Calu3 (cell line): ENCODE data around the gene SCAF11. TPM values are rescaled to one million over a fixed set of nuclear protein-coding genes. Genes with fewer than 3 reads are reported as not detected.

ENCODE experiments used
- BruUV-seq: library from RNA; stranded (reverse); fragments of 400-500 nt; replicated peaks from 2 replicates; lab custom pipeline; 2021; lab: Mats Ljungman, UMichigan
- CTCF ChIA-PET: fragments of 300-600 bp; sonication (Branson Sonifier 250); formaldehyde crosslinking; loops from one replicate; lab custom pipeline; 2022; ENCODE audit warnings: antibody characterized with exemption; lab: Charles Lee
- DNase-seq: peaks from one replicate; pipeline ENCODE4 v3.0.0; 2022
- H3K27ac Mint-ChIP-seq: one replicate; pipeline ENCODE4 v1.8.0; 2022; ENCODE audit warnings: mixed read lengths; ENCODE audit not compliant: unreplicated experiment
- H3K27me3 Mint-ChIP-seq: one replicate; pipeline ENCODE4 v1.8.0; 2022; ENCODE audit warnings: mixed read lengths; ENCODE audit not compliant: unreplicated experiment
- H3K36me3 Mint-ChIP-seq: one replicate; pipeline ENCODE4 v1.8.0; 2022; ENCODE audit warnings: mild to moderate bottlenecking, moderate library complexity, mixed read lengths; ENCODE audit not compliant: insufficient read depth, unreplicated experiment
- H3K4me1 Mint-ChIP-seq: one replicate; pipeline ENCODE4 v1.8.0; 2022; ENCODE audit warnings: mild to moderate bottlenecking, low read depth, mixed read lengths; ENCODE audit not compliant: unreplicated experiment
- H3K4me3 Mint-ChIP-seq: one replicate; pipeline ENCODE4 v1.8.0; 2022; ENCODE audit warnings: mild to moderate bottlenecking, low read depth, moderate library complexity, mixed read lengths; ENCODE audit not compliant: unreplicated experiment
- H3K9me3 Mint-ChIP-seq: one replicate; pipeline ENCODE4 v1.8.0; 2022; ENCODE audit warnings: low read depth, mixed read lengths; ENCODE audit not compliant: unreplicated experiment
- CTCF ChIP-seq: fragments of 200-600 bp; IDR thresholded peaks from one replicate; pipeline ENCODE4 v1.8.0; 2022; ENCODE audit warnings: antibody characterized with exemption; ENCODE audit not compliant: unreplicated experiment
- intact Hi-C: fragments of 100-400 bp; cut with micrococcal nuclease; formaldehyde crosslinking; loops from one replicate; pipeline ENCODE4 v1.10.0; 2022; ENCODE audit not compliant: unreplicated experiment
- total RNA-seq: library from RNA; stranded (reverse); gene quantifications from 2 replicates; pipeline ENCODE4 v1.2.3, GENCODE V29; 2022

Gene SCAF11
- total RNA-seq, 1 experiment from 2014 or later: 78.8 TPM

DNA sequence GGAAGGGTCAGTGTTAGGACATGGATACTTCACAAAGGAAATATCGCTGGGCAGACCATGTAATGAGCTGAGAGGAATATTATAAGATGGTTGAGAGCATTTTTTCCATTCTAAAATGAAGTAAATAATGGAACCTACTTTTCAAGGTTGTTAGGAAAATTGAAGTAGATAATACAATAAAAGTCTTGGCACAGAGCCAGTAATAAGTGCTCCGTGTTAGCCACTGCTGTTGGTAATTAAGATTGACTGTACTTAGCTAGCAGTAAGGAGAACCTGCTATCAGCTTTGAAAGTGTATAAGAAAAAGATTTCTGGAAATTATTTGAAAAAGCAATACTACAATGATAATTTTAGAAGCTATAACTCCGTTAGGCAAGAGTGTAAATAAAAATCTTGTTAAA is 77.6 kb downstream of the SCAF11 start:
- H3K4me3 Mint-ChIP-seq: no peak overlapping the region
- intact Hi-C loops: no loop called here
- CTCF ChIA-PET: no interaction called here
- H3K36me3 Mint-ChIP-seq: peaks cover 9% of the 10 kb centered on the region
- no peaks in the 10 kb centered on the region for H3K27me3 Mint-ChIP-seq
- no peaks in the 10 kb centered on the region for H3K4me1 Mint-ChIP-seq
- no peak for DNase-seq
- no peak overlapping the region for H3K27ac Mint-ChIP-seq
- no peak for TF ChIP-seq CTCF
- no TSS peak for BruUV-seq
- no peaks in the 10 kb centered on the region for H3K9me3 Mint-ChIP-seq

DNA sequence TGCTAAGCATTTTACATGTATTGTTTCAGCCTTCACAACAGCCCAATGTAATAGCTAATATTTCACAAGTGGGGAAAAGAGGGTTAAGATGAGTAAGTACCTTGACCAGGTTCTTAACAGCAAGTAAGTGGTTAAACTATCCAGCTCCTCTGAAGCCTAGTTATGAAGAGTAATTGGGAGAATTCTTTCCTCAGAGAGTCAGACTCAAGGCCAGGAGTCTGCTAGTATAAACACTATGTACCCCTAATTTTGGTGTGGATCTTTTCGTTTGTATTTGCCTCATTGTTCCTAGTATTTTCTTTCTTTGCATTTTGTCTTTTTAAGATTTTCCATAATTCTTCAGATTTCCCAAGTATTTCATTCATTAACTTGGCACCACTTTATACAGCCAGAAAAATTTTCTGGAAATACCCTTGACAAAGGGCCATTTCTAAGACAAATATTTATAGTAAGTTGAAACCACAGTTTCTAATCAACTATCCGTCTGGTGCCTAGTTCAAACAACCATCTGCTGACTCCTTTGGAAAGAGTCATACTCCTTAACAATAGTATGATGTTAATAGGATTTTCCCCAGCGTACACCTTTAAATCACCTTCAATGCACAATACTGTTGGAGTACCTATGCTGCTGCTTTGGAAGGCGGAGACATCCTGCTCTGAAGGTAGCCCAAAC is 81.2 kb downstream of the SCAF11 start:
- Mint-ChIP-seq H3K36me3 (no peaks in the 10 kb centered on the region), H3K4me3 (no peak overlapping the region), H3K4me1 (no peaks in the 10 kb centered on the region), H3K9me3 (no peaks in the 10 kb centered on the region), H3K27ac (no peak overlapping the region), H3K27me3 (no peaks in the 10 kb centered on the region)
- CTCF ChIA-PET: no interaction called here
- DNase-seq: no peak
- no peak for TF ChIP-seq CTCF
- BruUV-seq: no TSS peak
- intact Hi-C loops: no loop called here

DNA sequence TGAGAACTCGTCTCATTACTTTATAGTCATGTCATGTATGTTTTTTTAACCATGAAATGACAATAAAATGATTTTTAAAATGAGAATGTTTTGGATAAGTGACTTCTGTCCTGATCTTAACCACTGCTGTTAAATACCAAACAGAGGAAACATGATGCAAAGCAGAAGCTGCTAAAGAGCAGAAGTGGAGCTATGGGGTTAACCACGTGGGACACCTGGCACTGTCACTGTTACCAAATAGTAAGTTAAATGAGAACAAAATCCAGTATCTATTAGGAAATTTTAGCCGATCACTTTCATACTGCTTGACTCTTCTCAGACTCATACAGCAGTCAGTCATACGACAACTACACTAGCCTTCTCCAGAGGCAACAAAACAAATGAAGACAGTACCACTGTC is 82.4 kb downstream of the SCAF11 start:
- Mint-ChIP-seq H3K4me3 (no peak overlapping the region), H3K9me3 (no peaks in the 10 kb centered on the region), H3K27ac (no peak overlapping the region), H3K4me1 (no peaks in the 10 kb centered on the region), H3K36me3 (no peaks in the 10 kb centered on the region), H3K27me3 (no peaks in the 10 kb centered on the region)
- CTCF ChIA-PET: no interaction called here
- no peak for DNase-seq
- BruUV-seq: no TSS peak
- intact Hi-C loops: no loop called here
- TF ChIP-seq CTCF: no peak

GRCh38 chr12:45898094-45898493 is 92.3 kb downstream of the SCAF11 start:
- intact Hi-C loops: no loop called here
- Mint-ChIP-seq H3K4me1 (no peaks in the 10 kb centered on the region), H3K27me3 (no peaks in the 10 kb centered on the region), H3K27ac (no peak overlapping the region), H3K36me3 (peaks cover 8% of the 10 kb centered on the region), H3K4me3 (no peak overlapping the region), H3K9me3 (no peaks in the 10 kb centered on the region)
- no peak for DNase-seq
- no peak for TF ChIP-seq CTCF
- no TSS peak for BruUV-seq
- CTCF ChIA-PET: no interaction called here
